ENCODE data around the gene TBX2.

The TBX2 gene

GRCh38 chr17:61386251-61386650, 13.4 kb upstream of the TBX2 start:
- TF ChIP-seq CTCF (conservative IDR thresholded peaks at IDR 0.05; ENCODE audit: low read depth, low read length), result no peak
- H4K20me1 ChIP-seq (ENCODE audit: insufficient read depth), result no peaks in the 10 kb centered on the region
- no peaks in the 10 kb centered on the region for H3K79me2 ChIP-seq (ENCODE audit: insufficient read depth, low read depth)
- no peak overlapping the region for H2AFZ ChIP-seq (ENCODE audit: low read depth)
- H3K36me3 ChIP-seq (ENCODE audit: insufficient read depth), result no peaks in the 10 kb centered on the region
- H3K9ac ChIP-seq, result no peak overlapping the region
- H3K27ac ChIP-seq, result no peak overlapping the region
- H3K27me3 ChIP-seq (ENCODE audit: insufficient read depth, low read depth), result no peaks in the 10 kb centered on the region
- H3K4me3 ChIP-seq (IDR thresholded peaks at IDR 0.05; ENCODE audit: insufficient read depth, low read depth, low read length), result no peak overlapping the region
- no peaks in the 10 kb centered on the region for H3K4me1 ChIP-seq (ENCODE audit: low read depth, poor library complexity, severe bottlenecking)
- no peak overlapping the region for H3K4me2 ChIP-seq

GRCh38 chr17:61387011-61387410, 12.6 kb upstream of the TBX2 start:
- H3K79me2 ChIP-seq (ENCODE audit: insufficient read depth, low read depth), result no peaks in the 10 kb centered on the region
- H3K4me3 ChIP-seq (IDR thresholded peaks at IDR 0.05; ENCODE audit: insufficient read depth, low read depth, low read length), result no peak overlapping the region
- no peaks in the 10 kb centered on the region for H4K20me1 ChIP-seq (ENCODE audit: insufficient read depth)
- H3K4me2 ChIP-seq, result no peak overlapping the region
- H3K9ac ChIP-seq, result no peak overlapping the region
- no peaks in the 10 kb centered on the region for H3K4me1 ChIP-seq (ENCODE audit: low read depth, poor library complexity, severe bottlenecking)
- TF ChIP-seq CTCF (conservative IDR thresholded peaks at IDR 0.05; ENCODE audit: low read depth, low read length), result no peak
- no peaks in the 10 kb centered on the region for H3K36me3 ChIP-seq (ENCODE audit: insufficient read depth)
- H2AFZ ChIP-seq (ENCODE audit: low read depth), result no peak overlapping the region
- no peaks in the 10 kb centered on the region for H3K27me3 ChIP-seq (ENCODE audit: insufficient read depth, low read depth)
- no peak overlapping the region for H3K27ac ChIP-seq

GRCh38 chr17:61387511-61388305, 11.9 kb upstream of the TBX2 start:
- no peak for TF ChIP-seq CTCF (conservative IDR thresholded peaks at IDR 0.05; ENCODE audit: low read depth, low read length)
- Histone ChIP-seq H4K20me1 (ENCODE audit: insufficient read depth) (no peaks in the 10 kb centered on the region), H3K27me3 (ENCODE audit: insufficient read depth, low read depth) (no peaks in the 10 kb centered on the region), H3K79me2 (ENCODE audit: insufficient read depth, low read depth) (no peaks in the 10 kb centered on the region), H3K9ac (no peak overlapping the region), H3K27ac (no peak overlapping the region), H3K36me3 (ENCODE audit: insufficient read depth) (no peaks in the 10 kb centered on the region), H3K4me2 (no peak overlapping the region), H2AFZ (ENCODE audit: low read depth) (no peak overlapping the region), H3K4me1 (ENCODE audit: low read depth, poor library complexity, severe bottlenecking) (no peaks in the 10 kb centered on the region), H3K4me3 (IDR thresholded peaks at IDR 0.05; ENCODE audit: insufficient read depth, low read depth, low read length) (no peak overlapping the region)

GRCh38 chr17:61388561-61389356, 10.9 kb upstream of the TBX2 start:
- no peaks in the 10 kb centered on the region for H3K27me3 ChIP-seq (ENCODE audit: insufficient read depth, low read depth)
- no peak overlapping the region for H3K27ac ChIP-seq
- TF ChIP-seq CTCF (conservative IDR thresholded peaks at IDR 0.05; ENCODE audit: low read depth, low read length), result no peak
- no peak overlapping the region for H3K9ac ChIP-seq
- no peak overlapping the region for H2AFZ ChIP-seq (ENCODE audit: low read depth)
- no peak overlapping the region for H3K4me3 ChIP-seq (IDR thresholded peaks at IDR 0.05; ENCODE audit: insufficient read depth, low read depth, low read length)
- H3K79me2 ChIP-seq (ENCODE audit: insufficient read depth, low read depth), result no peaks in the 10 kb centered on the region
- no peaks in the 10 kb centered on the region for H3K4me1 ChIP-seq (ENCODE audit: low read depth, poor library complexity, severe bottlenecking)
- H3K36me3 ChIP-seq (ENCODE audit: insufficient read depth), result no peaks in the 10 kb centered on the region
- H3K4me2 ChIP-seq, result no peak overlapping the region
- no peaks in the 10 kb centered on the region for H4K20me1 ChIP-seq (ENCODE audit: insufficient read depth)
